Stimulated activated CD4-positive, alpha-beta T cell treated with anti-CD3 and anti-CD28 coated beads, Interleukin-15, amount 100 ng/mL, for 1 hour (primary cell): ENCODE measurements around the gene ANKS3.
A peak's percentile ranks its signal among the peaks of the same experiment; 100 is the strongest.

ENCODE experiments used
- DNase-seq, 2 donors: peaks; one replicate each; pipeline ENCODE4 v3.0.0-alpha.2; 2020; ENCODE audit warnings: low read depth in 1 of 2, low spot score in 1 of 2

Gene ANKS3

GRCh38 chr16:4673387-4674046, 60.6 kb downstream of the ANKS3 start:
- no peak for DNase-seq

GRCh38 chr16:4668313-4668960, 65.6 kb downstream of the ANKS3 start:
- no peak for DNase-seq

GRCh38 chr16:4667203-4667963, 66.7 kb downstream of the ANKS3 start:
- DNase-seq: no peak

GRCh38 chr16:4666537-4667202, 67.4 kb downstream of the ANKS3 start:
- no peak for DNase-seq

GRCh38 chr16:4664538-4665418, 69.3 kb downstream of the ANKS3 start:
- DNase-seq: no peak

- no peak for DNase-seq
Measured at GRCh38 chr16:4663777-4664465, 70.2 kb downstream of the ANKS3 start.

GRCh38 chr16:4663465-4663776, 70.7 kb downstream of the ANKS3 start:
- DNase-seq: no peak

- no peak for DNase-seq
Measured at GRCh38 chr16:4661661-4662060, 72.4 kb downstream of the ANKS3 start.

- DNase-seq: peak in 1 of 2 donors; percentile 50
Measured at GRCh38 chr16:4660454-4661007, 73.5 kb downstream of the ANKS3 start.

- no peak for DNase-seq
Measured at GRCh38 chr16:4659363-4660353, 74.4 kb downstream of the ANKS3 start.

GRCh38 chr16:4656695-4657686, 77.1 kb downstream of the ANKS3 start:
- no peak for DNase-seq

GRCh38 chr16:4656221-4656620, 77.8 kb downstream of the ANKS3 start:
- no peak for DNase-seq

GRCh38 chr16:4655801-4656200, 78.3 kb downstream of the ANKS3 start:
- no peak for DNase-seq

- DNase-seq: no peak
Measured at GRCh38 chr16:4654964-4655590, 79.0 kb downstream of the ANKS3 start.

GRCh38 chr16:4654011-4654963, 79.8 kb downstream of the ANKS3 start:
- DNase-seq: no peak

- DNase-seq: no peak
Measured at GRCh38 chr16:4652561-4652960, 81.5 kb downstream of the ANKS3 start.
